HEK293T (cell line): ENCODE measurements around the gene SEMA4D.

Experiments used
- CTCF ChIA-PET: fragments of 350-600 bp; formaldehyde crosslinking; extraction: SDS; loops from one replicate; lab custom pipeline; 2021; ENCODE audit warnings: antibody characterized with exemption, inconsistent platforms; lab: Yijun Ruan, JAX
- POLR2A ChIA-PET: fragments of 350-600 bp; formaldehyde crosslinking; extraction: SDS; loops from one replicate; lab custom pipeline; 2020; ENCODE audit warnings: antibody characterized with exemption, inconsistent platforms; lab: Yijun Ruan, JAX
- DNase-seq: peaks from one replicate; pipeline ENCODE4 v3.0.0; 2012; ENCODE audit warnings: mixed read lengths; ENCODE audit errors: extremely low spot score
- ARNT ChIP-seq: fragments of 450-650 bp; IDR thresholded peaks from 2 replicates; pipeline ENCODE4 v1.6.1; 2017; ENCODE audit warnings: mild to moderate bottlenecking
- BHLHE40 ChIP-seq: fragments of 450-650 bp; IDR thresholded peaks from 2 replicates; pipeline ENCODE4 v1.6.1; 2016; ENCODE audit warnings: mild to moderate bottlenecking, moderate library complexity, borderline replicate concordance
- CTBP1 ChIP-seq: fragments of 450-650 bp; IDR thresholded peaks from 2 replicates; pipeline ENCODE4 v1.6.1; 2016; ENCODE audit warnings: borderline replicate concordance
- ELF4 ChIP-seq: fragments of 450-650 bp; IDR thresholded peaks from 2 replicates; pipeline ENCODE4 v1.6.1; 2017; ENCODE audit warnings: antibody characterized with exemption
- FOXA1 ChIP-seq: fragments of 450-650 bp; IDR thresholded peaks from 2 replicates; pipeline ENCODE4 v1.6.1; 2016; ENCODE audit warnings: mild to moderate bottlenecking
- FOXK2 ChIP-seq: fragments of 450-650 bp; IDR thresholded peaks from 2 replicates; pipeline ENCODE4 v1.6.1; 2016; ENCODE audit warnings: mild to moderate bottlenecking
- FOXM1 ChIP-seq: fragments of 450-650 bp; IDR thresholded peaks from 2 replicates; pipeline ENCODE4 v1.6.1; 2017; ENCODE audit warnings: mild to moderate bottlenecking, borderline replicate concordance
- HDGF ChIP-seq: fragments of 450-650 bp; IDR thresholded peaks from 2 replicates; pipeline ENCODE4 v1.6.1; 2017; ENCODE audit warnings: antibody characterized with exemption, borderline replicate concordance
- L3MBTL2 ChIP-seq: fragments of 450-650 bp; conservative IDR thresholded peaks from 2 replicates; pipeline ENCODE4 v1.6.1; 2016; ENCODE audit warnings: mild to moderate bottlenecking
- LEF1 ChIP-seq: fragments of 450-650 bp; IDR thresholded peaks from 2 replicates; pipeline ENCODE4 v1.6.1; 2017; ENCODE audit warnings: mild to moderate bottlenecking, borderline replicate concordance
- NFRKB ChIP-seq: fragments of 450-650 bp; IDR thresholded peaks from 2 replicates; pipeline ENCODE4 v1.6.1; 2016; ENCODE audit warnings: mild to moderate bottlenecking, moderate library complexity
- SP1 ChIP-seq: fragments of 450-650 bp; IDR thresholded peaks from 2 replicates; pipeline ENCODE4 v1.6.1; 2017
- SUZ12 ChIP-seq: fragments of 450-650 bp; IDR thresholded peaks from 2 replicates; pipeline ENCODE4 v1.6.1; 2016; ENCODE audit warnings: mild to moderate bottlenecking
- TARDBP ChIP-seq: fragments of 450-650 bp; IDR thresholded peaks from 2 replicates; pipeline ENCODE4 v1.6.1; 2016
- ZNF384 ChIP-seq: fragments of 450-650 bp; IDR thresholded peaks from 2 replicates; pipeline ENCODE4 v1.6.1; 2016
- TF ChIP-seq, protein P1 (sequence below): fragments of 450-650 bp; IDR thresholded peaks from 2 replicates; pipeline ENCODE4 v1.6.1; 2016

Gene SEMA4D

DNA sequence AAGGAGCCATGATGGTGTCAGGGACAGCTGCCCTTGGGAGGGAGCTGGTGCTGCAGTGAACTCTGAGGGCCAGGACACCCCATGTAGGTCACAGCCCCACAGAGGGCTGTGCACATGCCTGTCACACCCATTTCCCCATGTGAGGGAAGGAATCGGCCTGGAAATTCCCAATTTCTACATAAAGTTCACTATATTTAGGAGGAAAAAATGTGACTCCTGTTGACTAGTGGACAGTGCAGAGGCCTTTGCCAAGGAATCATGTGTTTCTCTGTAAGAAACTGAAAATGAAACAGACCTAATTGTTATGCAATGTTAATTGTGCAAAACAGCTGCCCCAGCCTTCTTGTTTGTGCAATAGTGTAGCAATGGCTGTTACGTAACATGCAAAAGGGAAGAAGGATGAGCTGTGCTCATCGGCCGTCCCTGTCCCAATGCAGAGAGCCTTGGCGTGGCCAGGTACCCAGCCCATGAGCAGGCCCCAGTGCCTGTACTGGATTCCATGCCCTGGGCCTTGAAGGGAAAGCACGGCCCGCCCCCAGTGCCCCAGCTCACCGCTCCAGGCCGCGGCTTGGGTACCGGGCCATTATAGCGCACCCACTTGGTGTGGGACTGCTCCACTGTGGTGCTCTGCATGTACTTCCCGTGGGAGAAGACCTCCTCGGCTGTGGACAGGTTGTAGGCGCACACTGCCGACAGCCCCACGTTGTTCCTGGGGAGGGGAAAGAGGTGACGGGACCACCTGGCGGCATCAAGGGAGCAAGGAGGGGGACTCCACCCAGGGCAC is 109.6 kb downstream of the SEMA4D start:
- ChIA-PET POLR2A (no interaction called here), CTCF (interaction anchor here (0.6 to 0.7 kb wide), 2 partner anchors 154 to 169 kb away, joined by 3 read pairs; no protein-coding TSS in a partner anchor)
- TF ChIP-seq L3MBTL2 (no peak), CTBP1 (no peak), ARNT (no peak), ZNF384 (no peak), LEF1 (no peak), ELF4 (no peak), BHLHE40 (no peak), SP1 (no peak), FOXM1 (no peak), TARDBP (no peak), FOXA1 (no peak), SUZ12 (no peak)
- DNase-seq = no peak

DNA sequence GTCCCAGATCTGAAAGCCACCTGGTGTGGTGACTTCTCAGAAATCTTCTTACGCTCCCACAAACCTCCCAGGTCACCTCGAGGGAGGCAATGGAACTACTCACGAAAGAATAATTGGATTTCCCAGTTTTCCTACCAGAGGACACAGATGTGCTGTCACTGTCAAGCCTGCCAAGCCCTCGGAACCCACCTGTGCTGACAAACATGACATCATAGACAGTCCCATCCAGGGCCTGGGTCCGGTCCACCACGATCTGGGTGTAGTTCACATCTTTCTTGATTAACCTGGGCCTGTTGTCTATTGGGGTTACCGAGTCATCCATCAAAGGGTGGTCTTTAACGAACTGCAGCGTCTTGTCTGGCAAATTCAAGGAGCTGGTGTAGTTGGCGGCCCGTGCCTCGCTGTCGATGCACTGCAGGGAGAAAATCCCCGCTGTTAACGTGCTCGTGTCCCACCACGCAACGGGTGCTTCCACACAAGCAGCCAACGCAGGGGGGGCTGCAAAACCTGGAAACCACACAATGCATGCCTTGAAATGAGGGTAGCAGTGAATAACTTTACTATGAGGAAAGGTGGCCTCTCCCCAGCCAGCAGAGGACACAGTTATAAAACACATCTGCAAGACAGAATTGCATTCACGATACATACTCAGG is 110.6 kb downstream of the SEMA4D start:
- ChIA-PET POLR2A (no interaction called here), CTCF (interaction anchor here (0.6 kb wide), 1 partner anchor 155 kb away, joined by 3 read pairs; no protein-coding TSS in a partner anchor)
- DNase-seq = no peak
- TF ChIP-seq FOXK2 (no peak), SP1 (no peak), BHLHE40 (no peak), FOXM1 (no peak), SUZ12 (no peak), CTBP1 (no peak), LEF1 (no peak), ARNT (no peak), HDGF (no peak), ELF4 (no peak), FOXA1 (no peak)

DNA sequence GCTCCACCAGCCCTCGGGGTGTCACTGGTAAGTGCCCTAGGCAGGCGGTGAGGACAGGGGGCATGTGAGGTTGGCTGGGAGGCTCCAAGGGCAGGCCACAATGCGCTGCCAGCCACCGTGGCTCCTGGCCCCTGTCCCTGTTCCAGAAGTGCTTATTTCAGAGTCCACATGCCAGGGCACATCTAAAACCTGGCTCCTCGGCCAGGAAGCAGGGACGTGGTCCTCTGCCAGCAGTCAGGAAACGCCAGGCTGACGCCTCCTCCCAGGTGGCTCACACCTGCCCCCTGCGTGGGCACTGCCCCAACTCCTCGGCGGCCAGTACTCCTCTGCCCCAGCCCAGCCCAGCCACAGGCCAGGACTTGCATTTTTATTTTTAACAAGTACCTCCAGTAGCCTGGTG is 111.1 kb downstream of the SEMA4D start:
- no peak for DNase-seq
- ChIA-PET POLR2A (no interaction called here), CTCF (no interaction called here)
- TF ChIP-seq, protein P1, sequence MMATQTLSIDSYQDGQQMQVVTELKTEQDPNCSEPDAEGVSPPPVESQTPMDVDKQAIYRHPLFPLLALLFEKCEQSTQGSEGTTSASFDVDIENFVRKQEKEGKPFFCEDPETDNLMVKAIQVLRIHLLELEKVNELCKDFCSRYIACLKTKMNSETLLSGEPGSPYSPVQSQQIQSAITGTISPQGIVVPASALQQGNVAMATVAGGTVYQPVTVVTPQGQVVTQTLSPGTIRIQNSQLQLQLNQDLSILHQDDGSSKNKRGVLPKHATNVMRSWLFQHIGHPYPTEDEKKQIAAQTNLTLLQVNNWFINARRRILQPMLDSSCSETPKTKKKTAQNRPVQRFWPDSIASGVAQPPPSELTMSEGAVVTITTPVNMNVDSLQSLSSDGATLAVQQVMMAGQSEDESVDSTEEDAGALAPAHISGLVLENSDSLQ = no peak
- TF ChIP-seq NFRKB = no peak
- no peak for TF ChIP-seq ARNT
- TF ChIP-seq L3MBTL2 = no peak
- TF ChIP-seq ZNF384 = no peak
- TF ChIP-seq FOXM1 = no peak
- TF ChIP-seq TARDBP = no peak
- no peak for TF ChIP-seq SP1
- no peak for TF ChIP-seq LEF1
- TF ChIP-seq FOXK2 = no peak
- no peak for TF ChIP-seq BHLHE40
- TF ChIP-seq CTBP1 = no peak
- no peak for TF ChIP-seq SUZ12
- no peak for TF ChIP-seq FOXA1
- no peak for TF ChIP-seq HDGF
- no peak for TF ChIP-seq ELF4

DNA sequence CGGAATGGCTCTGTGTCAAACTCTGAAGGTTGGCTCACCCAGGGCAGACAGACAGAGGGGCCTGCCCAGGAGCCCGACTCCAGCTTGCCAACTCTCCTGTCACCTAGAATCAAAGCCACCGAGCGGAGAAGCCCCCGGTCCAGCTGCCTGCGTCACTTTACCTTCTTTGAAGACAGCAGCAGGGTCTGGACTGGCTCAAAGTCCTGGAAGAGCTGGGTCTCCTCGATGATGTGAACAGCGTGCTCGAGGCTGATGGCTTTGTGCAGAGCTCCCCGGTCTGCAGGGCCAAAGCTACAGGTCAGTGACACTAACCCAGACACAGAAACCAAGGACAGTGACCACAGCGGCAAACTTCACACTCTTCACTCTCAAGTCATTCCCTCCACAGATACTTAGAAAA is 111.7 kb downstream of the SEMA4D start:
- TF ChIP-seq FOXK2 (no peak), ZNF384 (no peak), CTBP1 (no peak), SP1 (no peak), BHLHE40 (no peak), ARNT (no peak), L3MBTL2 (no peak), ELF4 (no peak), NFRKB (no peak), TARDBP (no peak), LEF1 (no peak), HDGF (no peak), FOXA1 (no peak), FOXM1 (no peak)
- TF ChIP-seq, protein P1 = no peak
- no peak for DNase-seq
- CTCF ChIA-PET = no interaction called here
- POLR2A ChIA-PET = no interaction called here

DNA sequence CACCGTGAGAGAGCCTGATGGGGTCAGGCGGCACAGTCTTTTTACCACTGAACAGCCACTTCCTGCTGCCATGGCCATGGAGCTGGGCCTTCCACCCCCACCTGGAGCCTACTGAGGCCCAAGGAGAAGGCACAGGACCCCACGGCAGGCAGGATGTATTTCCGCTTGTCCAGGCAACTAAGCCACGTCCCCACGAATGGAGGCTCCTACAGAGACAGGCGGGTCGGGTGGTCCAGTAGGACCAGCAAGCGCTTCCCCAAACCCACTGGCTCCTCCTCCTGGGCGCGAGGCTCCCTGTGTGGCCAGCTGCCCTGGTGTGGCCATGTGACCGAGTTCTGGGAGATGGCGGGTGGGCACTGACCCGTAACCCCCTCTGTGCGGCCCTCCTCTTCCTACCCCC is 113.1 kb downstream of the SEMA4D start:
- POLR2A ChIA-PET = no interaction called here
- TF ChIP-seq NFRKB (no peak), ELF4 (no peak), ARNT (no peak), SUZ12 (no peak), SP1 (no peak), FOXA1 (no peak), LEF1 (no peak), FOXM1 (no peak), FOXK2 (no peak)
- TF ChIP-seq, protein P1 = no peak
- DNase-seq = no peak
- CTCF ChIA-PET = no interaction called here

DNA sequence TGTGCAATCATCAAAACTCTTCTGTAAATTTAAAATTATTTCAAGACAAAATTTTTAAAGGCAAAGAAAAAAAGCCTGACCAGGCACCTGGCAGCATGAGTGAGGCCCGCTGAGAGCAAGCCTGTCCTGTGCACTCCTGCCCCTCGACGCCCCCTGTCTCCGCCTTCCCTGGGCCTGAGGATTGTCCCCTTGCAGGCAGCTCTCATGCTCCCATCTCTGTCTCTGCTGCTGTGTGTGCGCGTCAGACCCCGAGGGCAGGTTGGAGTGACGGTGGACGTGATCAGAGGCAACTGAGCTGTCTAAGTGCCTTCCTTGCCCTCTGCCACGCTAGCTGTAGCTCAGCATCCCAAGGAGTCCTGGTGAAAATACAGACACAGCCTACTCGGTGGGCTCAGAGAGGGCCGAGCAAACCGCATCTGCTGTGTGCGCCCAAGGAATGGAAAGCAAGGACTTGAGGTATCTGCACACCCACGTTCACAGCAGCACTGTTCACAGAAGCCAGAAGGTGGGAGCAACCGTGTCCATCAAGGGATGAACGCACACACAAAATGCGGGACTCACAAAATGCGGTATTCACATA is 114.1 kb downstream of the SEMA4D start:
- POLR2A ChIA-PET = no interaction called here
- no peak for DNase-seq
- TF ChIP-seq NFRKB = no peak
- CTCF ChIA-PET = no interaction called here
